HCT116 (cell line): ENCODE measurements around the gene HDAC7.

Experiments
- ELF1 ChIP-seq: IDR thresholded peaks from 2 replicates; pipeline ENCODE4 v1.6.1; 2012; ENCODE audit warnings: low read depth, borderline replicate concordance
- EZH2 ChIP-seq: fragments of 200-600 bp; sonication (generic); IDR thresholded peaks from 2 replicates; pipeline ENCODE4 v1.6.1; 2017; ENCODE audit warnings: antibody characterized with exemption, mixed run types
- EZH2phosphoT487 ChIP-seq: fragments of 200-600 bp; IDR thresholded peaks from 2 replicates; pipeline ENCODE4 v1.6.1; 2018; ENCODE audit warnings: antibody characterized with exemption, borderline replicate concordance
- FOSL1 ChIP-seq: IDR thresholded peaks from 2 replicates; pipeline ENCODE4 v1.6.1; 2012; ENCODE audit warnings: low read depth
- POLR2A ChIP-seq: IDR thresholded peaks from 2 replicates; pipeline ENCODE4 v1.7.0; 2011; ENCODE audit warnings: borderline replicate concordance; ENCODE audit not compliant: insufficient read depth, insufficient read length; ENCODE audit errors: extremely low read depth
- SIN3A ChIP-seq: IDR thresholded peaks from 2 replicates; pipeline ENCODE4 v1.6.1; 2012; ENCODE audit warnings: low read depth
- SRF ChIP-seq: IDR thresholded peaks from 2 replicates; pipeline ENCODE4 v1.6.1; 2012; ENCODE audit warnings: low read depth
- ZNF274 ChIP-seq: fragments of 200-500 bp; sonication (Bioruptor generic); IDR thresholded peaks from 2 replicates; pipeline ENCODE4 v1.6.1; 2014; ENCODE audit warnings: mild to moderate bottlenecking, low read depth, low read length, inconsistent platforms
- TF ChIP-seq, protein P1 (sequence below), 3 experiments: fragments of 200-600 bp in 1 of 3; sonication (generic) in 1 of 3; IDR thresholded peaks in 2 of 3; conservative IDR thresholded peaks in 1 of 3; 2 replicates each; pipeline ENCODE4 v1.5.1; 2012 to 2017; ENCODE audit warnings: low read depth in 2 of 3, low read length in 2 of 3, antibody characterized with exemption in 1 of 3, borderline replicate concordance in 1 of 3, control low read depth in 1 of 3, mild to moderate bottlenecking in 1 of 3, mixed read lengths in 1 of 3, mixed run types in 1 of 3, moderate library complexity in 1 of 3; ENCODE audit not compliant: insufficient read depth in 1 of 3
- TF ChIP-seq, protein P2 (sequence below): IDR thresholded peaks from 2 replicates; pipeline ENCODE4 v1.6.1; 2012
- TF ChIP-seq, protein P3 (sequence below): IDR thresholded peaks from 2 replicates; pipeline ENCODE4 v1.6.1; 2012

DNA sequence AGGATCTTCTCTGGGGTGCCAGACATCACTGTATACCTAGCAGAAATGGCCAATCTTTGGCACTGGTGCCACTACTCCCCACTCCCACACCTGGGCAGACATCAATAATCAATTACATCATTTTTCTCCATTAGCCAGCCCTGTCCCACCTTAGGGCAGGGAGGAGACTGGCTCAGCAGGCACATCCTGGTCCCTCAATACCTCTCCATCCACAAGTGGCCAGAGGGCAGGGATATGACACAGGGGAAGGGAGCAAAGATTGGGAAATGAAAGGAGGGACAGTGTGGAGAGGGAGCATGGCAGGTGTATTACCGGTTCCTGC, 71.2 kb downstream of the HDAC7 start:
- TF ChIP-seq EZH2phosphoT487, result no peak
- TF ChIP-seq FOSL1, result no peak
- no peak for TF ChIP-seq EZH2
- TF ChIP-seq POLR2A, result no peak
- TF ChIP-seq SIN3A, result no peak
- TF ChIP-seq ELF1, result no peak
- TF ChIP-seq, protein P1, sequence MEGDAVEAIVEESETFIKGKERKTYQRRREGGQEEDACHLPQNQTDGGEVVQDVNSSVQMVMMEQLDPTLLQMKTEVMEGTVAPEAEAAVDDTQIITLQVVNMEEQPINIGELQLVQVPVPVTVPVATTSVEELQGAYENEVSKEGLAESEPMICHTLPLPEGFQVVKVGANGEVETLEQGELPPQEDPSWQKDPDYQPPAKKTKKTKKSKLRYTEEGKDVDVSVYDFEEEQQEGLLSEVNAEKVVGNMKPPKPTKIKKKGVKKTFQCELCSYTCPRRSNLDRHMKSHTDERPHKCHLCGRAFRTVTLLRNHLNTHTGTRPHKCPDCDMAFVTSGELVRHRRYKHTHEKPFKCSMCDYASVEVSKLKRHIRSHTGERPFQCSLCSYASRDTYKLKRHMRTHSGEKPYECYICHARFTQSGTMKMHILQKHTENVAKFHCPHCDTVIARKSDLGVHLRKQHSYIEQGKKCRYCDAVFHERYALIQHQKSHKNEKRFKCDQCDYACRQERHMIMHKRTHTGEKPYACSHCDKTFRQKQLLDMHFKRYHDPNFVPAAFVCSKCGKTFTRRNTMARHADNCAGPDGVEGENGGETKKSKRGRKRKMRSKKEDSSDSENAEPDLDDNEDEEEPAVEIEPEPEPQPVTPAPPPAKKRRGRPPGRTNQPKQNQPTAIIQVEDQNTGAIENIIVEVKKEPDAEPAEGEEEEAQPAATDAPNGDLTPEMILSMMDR (IDR thresholded peaks at IDR 0.05 in 2 of 3, conservative IDR thresholded peaks at IDR 0.05 in 1 of 3; ENCODE audit: borderline replicate concordance in 1 of 3, insufficient read depth in 1 of 3, low read depth in 2 of 3, low read length in 2 of 3), result no peak
- TF ChIP-seq, protein P2, sequence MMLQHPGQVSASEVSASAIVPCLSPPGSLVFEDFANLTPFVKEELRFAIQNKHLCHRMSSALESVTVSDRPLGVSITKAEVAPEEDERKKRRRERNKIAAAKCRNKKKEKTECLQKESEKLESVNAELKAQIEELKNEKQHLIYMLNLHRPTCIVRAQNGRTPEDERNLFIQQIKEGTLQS, result no peak
- TF ChIP-seq ZNF274, result no peak
- TF ChIP-seq, protein P3, sequence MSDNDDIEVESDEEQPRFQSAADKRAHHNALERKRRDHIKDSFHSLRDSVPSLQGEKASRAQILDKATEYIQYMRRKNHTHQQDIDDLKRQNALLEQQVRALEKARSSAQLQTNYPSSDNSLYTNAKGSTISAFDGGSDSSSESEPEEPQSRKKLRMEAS, result no peak
- TF ChIP-seq SRF, result no peak
